Fibroblast of mammary gland (primary cell): ENCODE data around the gene GMPPB.

Experiments
- DNase-seq: peaks from one replicate; pipeline ENCODE4 v3.0.0-alpha.2; 2010; ENCODE audit warnings: low read depth
- H3K4me3 ChIP-seq: 2 replicates; pipeline ENCODE4 v1.5.1; 2011; ENCODE audit warnings: low read depth, mild to moderate bottlenecking, low read length, moderate library complexity; ENCODE audit not compliant: control insufficient read depth
- TF ChIP-seq, protein P1 (sequence below): conservative IDR thresholded peaks from 2 replicates; pipeline ENCODE4 v1.5.1; 2011; ENCODE audit warnings: low read depth, low read length, inconsistent platforms; ENCODE audit not compliant: control insufficient read depth, insufficient read depth

GMPPB gene

GRCh38 chr3:49673121-49673714, 50.5 kb downstream of the GMPPB start:
- DNase-seq: no peak
- TF ChIP-seq, protein P1, sequence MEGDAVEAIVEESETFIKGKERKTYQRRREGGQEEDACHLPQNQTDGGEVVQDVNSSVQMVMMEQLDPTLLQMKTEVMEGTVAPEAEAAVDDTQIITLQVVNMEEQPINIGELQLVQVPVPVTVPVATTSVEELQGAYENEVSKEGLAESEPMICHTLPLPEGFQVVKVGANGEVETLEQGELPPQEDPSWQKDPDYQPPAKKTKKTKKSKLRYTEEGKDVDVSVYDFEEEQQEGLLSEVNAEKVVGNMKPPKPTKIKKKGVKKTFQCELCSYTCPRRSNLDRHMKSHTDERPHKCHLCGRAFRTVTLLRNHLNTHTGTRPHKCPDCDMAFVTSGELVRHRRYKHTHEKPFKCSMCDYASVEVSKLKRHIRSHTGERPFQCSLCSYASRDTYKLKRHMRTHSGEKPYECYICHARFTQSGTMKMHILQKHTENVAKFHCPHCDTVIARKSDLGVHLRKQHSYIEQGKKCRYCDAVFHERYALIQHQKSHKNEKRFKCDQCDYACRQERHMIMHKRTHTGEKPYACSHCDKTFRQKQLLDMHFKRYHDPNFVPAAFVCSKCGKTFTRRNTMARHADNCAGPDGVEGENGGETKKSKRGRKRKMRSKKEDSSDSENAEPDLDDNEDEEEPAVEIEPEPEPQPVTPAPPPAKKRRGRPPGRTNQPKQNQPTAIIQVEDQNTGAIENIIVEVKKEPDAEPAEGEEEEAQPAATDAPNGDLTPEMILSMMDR: no peak
- peak overlapping the region; percentile 66 for H3K4me3 ChIP-seq

DNA sequence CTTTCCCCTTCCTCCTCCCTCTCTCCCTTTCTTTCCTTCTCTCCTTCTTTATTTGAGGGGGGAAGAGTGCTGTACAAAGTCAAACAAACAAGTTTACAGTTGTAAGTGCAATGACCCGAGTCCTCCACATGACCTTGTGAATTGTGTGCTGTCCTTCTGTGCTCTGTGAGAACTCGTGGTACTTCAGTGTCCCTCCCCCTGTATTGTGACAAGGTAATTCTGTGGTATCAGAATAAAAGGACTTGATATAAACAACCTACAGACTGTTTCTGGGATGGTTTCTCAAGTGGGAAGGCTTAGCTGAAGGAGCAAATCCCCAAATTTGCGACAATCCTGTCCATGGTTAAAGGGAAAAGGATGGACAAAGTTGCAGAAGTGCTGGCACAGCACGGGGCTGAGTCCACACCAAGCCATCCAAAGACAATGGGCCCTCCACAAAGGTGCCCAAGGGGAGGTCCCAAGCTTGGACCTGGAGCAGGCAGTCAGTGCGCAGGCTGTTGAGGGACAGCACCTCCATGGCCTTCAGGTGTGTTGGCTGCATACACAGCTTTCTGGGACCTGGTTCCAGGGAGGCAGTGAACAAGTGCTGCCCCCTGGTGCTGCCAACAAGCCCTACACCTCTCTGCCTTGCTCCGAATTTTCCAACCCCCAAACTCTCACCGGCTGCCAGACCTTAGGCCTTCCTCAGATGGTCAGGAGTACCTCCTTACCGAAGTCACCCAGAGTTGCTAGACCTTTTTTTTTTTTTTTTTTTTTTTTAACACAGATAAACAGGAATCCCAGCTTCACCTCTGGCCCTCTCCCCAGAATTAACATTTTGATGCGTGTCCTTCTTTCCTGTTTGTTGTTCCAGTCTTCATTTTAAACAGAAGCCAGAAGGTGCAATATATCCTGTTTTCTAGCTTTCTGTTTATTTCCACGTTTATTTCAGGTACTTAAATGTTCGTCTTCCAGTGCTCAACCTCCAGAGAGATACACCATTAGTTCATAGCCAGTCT, 52.2 kb downstream of the GMPPB start:
- no peak overlapping the region for H3K4me3 ChIP-seq
- peak; percentile 61 for DNase-seq
- TF ChIP-seq, protein P1: peak; percentile 92

- DNase-seq: no peak
- H3K4me3 ChIP-seq: no peak overlapping the region
- TF ChIP-seq, protein P1: no peak
These were observed 52.8 kb downstream of the GMPPB start for GRCh38 chr3:49670940-49671290.
